HepG2 (cell line): Measurements from ENCODE around the gene AMER3. TPM values are rescaled to one million over a fixed set of nuclear protein-coding genes. Genes with fewer than 3 reads are reported as not detected.

ENCODE experiments used
- EZH2 ChIP-seq: conservative IDR thresholded peaks from 2 replicates; pipeline ENCODE4 v1.6.1; 2012; ENCODE audit warnings: mild to moderate bottlenecking, low read depth, low read length, moderate library complexity
- RELA ChIP-seq: sonication (generic); formaldehyde crosslinking; IDR thresholded peaks from 2 replicates; pipeline ENCODE4 v1.4.0; 2020; ENCODE audit warnings: missing genetic modification reagents
- SAFB2 ChIP-seq: sonication (generic); formaldehyde crosslinking; IDR thresholded peaks from 2 replicates; pipeline ENCODE4 v1.5.1; 2020; ENCODE audit warnings: missing genetic modification reagents, low read depth, mild to moderate bottlenecking, borderline replicate concordance
- SP2 ChIP-seq: sonication (generic); formaldehyde crosslinking; IDR thresholded peaks from 2 replicates; pipeline ENCODE4 v1.5.1; 2020; ENCODE audit warnings: mild to moderate bottlenecking, missing genetic modification reagents
- ZFP36 ChIP-seq: fragments of 150-350 bp; IDR thresholded peaks from 2 replicates; pipeline ENCODE4 v1.6.1; 2018; ENCODE audit warnings: borderline replicate concordance, low read length, low read depth; ENCODE audit not compliant: partially characterized antibody
- ZFP36L1 ChIP-seq: sonication (generic); formaldehyde crosslinking; IDR thresholded peaks from 2 replicates; pipeline ENCODE4 v1.8.0; 2022; ENCODE audit warnings: mild to moderate bottlenecking, missing genetic modification reagents, moderate library complexity
- ZNF530 ChIP-seq: sonication (generic); formaldehyde crosslinking; IDR thresholded peaks from 2 replicates; pipeline ENCODE4 v1.5.0; 2020; ENCODE audit warnings: low read depth, mild to moderate bottlenecking, missing genetic modification reagents
- ZNF879 ChIP-seq: sonication (generic); formaldehyde crosslinking; IDR thresholded peaks from 2 replicates; pipeline ENCODE4 v1.8.1; 2023; ENCODE audit warnings: missing genetic modification reagents
- ZSCAN21 ChIP-seq: sonication (generic); formaldehyde crosslinking; IDR thresholded peaks from 2 replicates; pipeline ENCODE4 v1.8.0; 2022; ENCODE audit warnings: mild to moderate bottlenecking, missing genetic modification reagents, moderate library complexity, borderline replicate concordance
- polyA plus RNA-seq, 8 experiments: library from polyadenylated mRNA; depleted of rRNA in 3 of 8; stranded (reverse) in 7 of 8; unstranded in 1 of 8; fragments of >200 nt; fragmentation: Illumina TruSeq in 4 of 8; extraction: Trizol in 4 of 8; gene quantifications; 2 replicates each; pipeline versions ENCODE4 v1.2.1 to v1.2.3, GENCODE V29; 2011 to 2016; ENCODE audit warnings: low read depth in 4 of 8, missing spikeins in 1 of 8, mixed read lengths in 1 of 8; ENCODE audit not compliant: insufficient read depth in 1 of 8
- total RNA-seq, 5 experiments: library from RNA; depleted of rRNA; stranded (reverse); fragments of >200 nt; fragmentation: Illumina TruSeq; extraction: Trizol; gene quantifications; 2 replicates each; pipeline ENCODE4 v1.2.3, GENCODE V29; 2016; ENCODE audit warnings: low read depth in 1 of 5
- TF ChIP-seq, protein P1 (sequence below): sonication (generic); formaldehyde crosslinking; IDR thresholded peaks from 2 replicates; pipeline ENCODE4 v1.4.0; 2020; ENCODE audit warnings: low read depth, missing genetic modification reagents
- TF ChIP-seq, protein P2 (sequence below): sonication (generic); formaldehyde crosslinking; IDR thresholded peaks from 2 replicates; pipeline ENCODE4 v1.5.0; 2020; ENCODE audit warnings: mild to moderate bottlenecking, missing genetic modification reagents
- TF ChIP-seq, protein P3 (sequence below): sonication (generic); formaldehyde crosslinking; IDR thresholded peaks from 2 replicates; pipeline ENCODE4 v1.4.0; 2020; ENCODE audit warnings: missing genetic modification reagents, borderline replicate concordance
- TF ChIP-seq, protein P4 (sequence below): sonication (generic); formaldehyde crosslinking; conservative IDR thresholded peaks from 2 replicates; pipeline ENCODE4 v1.4.0; 2020; ENCODE audit warnings: missing genetic modification reagents

AMER3 gene
- total and polyA plus RNA-seq, 2 of the 13 experiments (the other 11 are each of a cell fraction or from before 2014, with no cell fraction given), result not detected

DNA sequence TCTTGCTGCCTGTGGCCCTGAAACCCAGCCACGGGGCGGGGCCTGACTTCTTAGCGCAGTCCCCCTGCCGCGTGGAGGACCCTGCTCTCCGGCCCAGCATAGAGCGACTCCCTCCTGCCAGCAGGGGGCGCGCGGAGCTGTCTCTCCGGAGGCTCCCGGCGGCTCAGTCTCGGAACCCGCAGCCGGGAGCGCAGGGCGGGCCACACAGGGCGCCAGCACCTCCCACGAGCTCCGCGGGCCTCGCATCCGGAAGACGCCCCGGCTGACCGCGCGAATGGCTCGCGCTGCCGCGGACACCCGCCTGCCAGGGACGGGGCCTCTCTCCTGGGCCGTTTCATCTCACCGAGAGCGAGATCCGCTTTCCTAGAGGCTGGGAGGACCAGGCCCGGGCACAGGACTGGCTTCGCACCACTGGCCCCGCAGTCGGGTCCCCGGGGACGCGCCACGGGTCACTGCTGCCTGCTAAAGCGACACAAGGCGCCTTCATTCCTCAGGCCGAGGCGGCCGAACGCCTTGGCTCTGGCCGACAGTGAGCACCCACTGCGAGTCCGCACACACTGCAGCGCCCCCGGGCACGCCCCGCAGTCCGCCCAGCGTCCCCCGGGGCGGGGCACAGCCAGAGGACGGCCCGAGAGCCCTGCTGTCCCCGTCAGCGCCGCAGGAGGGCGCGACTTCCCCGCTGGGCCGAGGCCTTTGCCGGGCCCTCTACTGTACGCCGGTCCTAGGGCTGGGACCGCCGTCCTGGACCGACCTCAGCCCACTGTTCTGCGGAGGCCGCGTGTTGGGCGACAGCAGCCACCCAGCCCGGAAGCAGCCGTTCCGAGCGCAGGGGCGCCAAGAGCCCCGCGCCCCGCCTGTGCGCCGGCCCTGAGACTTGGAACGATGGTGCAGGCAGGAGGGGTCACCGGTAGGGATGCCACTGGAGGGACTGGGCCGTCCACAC lies 42.4 kb downstream of the AMER3 start (continued):
- TF ChIP-seq, protein P1, sequence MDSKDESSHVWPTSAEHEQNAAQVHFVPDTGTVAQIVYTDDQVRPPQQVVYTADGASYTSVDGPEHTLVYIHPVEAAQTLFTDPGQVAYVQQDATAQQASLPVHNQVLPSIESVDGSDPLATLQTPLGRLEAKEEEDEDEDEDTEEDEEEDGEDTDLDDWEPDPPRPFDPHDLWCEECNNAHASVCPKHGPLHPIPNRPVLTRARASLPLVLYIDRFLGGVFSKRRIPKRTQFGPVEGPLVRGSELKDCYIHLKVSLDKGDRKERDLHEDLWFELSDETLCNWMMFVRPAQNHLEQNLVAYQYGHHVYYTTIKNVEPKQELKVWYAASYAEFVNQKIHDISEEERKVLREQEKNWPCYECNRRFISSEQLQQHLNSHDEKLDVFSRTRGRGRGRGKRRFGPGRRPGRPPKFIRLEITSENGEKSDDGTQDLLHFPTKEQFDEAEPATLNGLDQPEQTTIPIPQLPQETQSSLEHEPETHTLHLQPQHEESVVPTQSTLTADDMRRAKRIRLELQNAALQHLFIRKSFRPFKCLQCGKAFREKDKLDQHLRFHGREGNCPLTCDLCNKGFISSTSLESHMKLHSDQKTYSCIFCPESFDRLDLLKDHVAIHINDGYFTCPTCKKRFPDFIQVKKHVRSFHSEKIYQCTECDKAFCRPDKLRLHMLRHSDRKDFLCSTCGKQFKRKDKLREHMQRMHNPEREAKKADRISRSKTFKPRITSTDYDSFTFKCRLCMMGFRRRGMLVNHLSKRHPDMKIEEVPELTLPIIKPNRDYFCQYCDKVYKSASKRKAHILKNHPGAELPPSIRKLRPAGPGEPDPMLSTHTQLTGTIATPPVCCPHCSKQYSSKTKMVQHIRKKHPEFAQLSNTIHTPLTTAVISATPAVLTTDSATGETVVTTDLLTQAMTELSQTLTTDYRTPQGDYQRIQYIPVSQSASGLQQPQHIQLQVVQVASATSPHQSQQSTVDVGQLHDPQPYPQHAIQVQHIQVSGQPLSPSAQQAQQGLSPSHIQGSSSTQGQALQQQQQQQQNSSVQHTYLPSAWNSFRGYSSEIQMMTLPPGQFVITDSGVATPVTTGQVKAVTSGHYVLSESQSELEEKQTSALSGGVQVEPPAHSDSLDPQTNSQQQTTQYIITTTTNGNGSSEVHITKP (CRISPR knock-in tag), result no peak
- TF ChIP-seq, protein P2, sequence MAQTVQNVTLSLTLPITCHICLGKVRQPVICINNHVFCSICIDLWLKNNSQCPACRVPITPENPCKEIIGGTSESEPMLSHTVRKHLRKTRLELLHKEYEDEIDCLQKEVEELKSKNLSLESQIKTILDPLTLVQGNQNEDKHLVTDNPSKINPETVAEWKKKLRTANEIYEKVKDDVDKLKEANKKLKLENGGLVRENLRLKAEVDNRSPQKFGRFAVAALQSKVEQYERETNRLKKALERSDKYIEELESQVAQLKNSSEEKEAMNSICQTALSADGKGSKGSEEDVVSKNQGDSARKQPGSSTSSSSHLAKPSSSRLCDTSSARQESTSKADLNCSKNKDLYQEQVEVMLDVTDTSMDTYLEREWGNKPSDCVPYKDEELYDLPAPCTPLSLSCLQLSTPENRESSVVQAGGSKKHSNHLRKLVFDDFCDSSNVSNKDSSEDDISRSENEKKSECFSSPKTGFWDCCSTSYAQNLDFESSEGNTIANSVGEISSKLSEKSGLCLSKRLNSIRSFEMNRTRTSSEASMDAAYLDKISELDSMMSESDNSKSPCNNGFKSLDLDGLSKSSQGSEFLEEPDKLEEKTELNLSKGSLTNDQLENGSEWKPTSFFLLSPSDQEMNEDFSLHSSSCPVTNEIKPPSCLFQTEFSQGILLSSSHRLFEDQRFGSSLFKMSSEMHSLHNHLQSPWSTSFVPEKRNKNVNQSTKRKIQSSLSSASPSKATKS (CRISPR knock-in tag), result no peak
- TF ChIP-seq SP2 (CRISPR knock-in tag) (peak; percentile 63), SAFB2 (CRISPR knock-in tag) (0 out of 2 replicates have a peak, but pooled peaks have one; percentile 76), ZFP36L1 (CRISPR knock-in tag) (no peak), EZH2 (no peak), ZFP36 (no peak), ZSCAN21 (CRISPR knock-in tag) (peak; percentile 75), ZNF530 (CRISPR knock-in tag) (no peak; the same call in 1 of the 2 replicates), RELA (CRISPR knock-in tag) (no peak; the same call in 1 of the 2 replicates), ZNF879 (CRISPR knock-in tag) (no peak)
- TF ChIP-seq, protein P3, sequence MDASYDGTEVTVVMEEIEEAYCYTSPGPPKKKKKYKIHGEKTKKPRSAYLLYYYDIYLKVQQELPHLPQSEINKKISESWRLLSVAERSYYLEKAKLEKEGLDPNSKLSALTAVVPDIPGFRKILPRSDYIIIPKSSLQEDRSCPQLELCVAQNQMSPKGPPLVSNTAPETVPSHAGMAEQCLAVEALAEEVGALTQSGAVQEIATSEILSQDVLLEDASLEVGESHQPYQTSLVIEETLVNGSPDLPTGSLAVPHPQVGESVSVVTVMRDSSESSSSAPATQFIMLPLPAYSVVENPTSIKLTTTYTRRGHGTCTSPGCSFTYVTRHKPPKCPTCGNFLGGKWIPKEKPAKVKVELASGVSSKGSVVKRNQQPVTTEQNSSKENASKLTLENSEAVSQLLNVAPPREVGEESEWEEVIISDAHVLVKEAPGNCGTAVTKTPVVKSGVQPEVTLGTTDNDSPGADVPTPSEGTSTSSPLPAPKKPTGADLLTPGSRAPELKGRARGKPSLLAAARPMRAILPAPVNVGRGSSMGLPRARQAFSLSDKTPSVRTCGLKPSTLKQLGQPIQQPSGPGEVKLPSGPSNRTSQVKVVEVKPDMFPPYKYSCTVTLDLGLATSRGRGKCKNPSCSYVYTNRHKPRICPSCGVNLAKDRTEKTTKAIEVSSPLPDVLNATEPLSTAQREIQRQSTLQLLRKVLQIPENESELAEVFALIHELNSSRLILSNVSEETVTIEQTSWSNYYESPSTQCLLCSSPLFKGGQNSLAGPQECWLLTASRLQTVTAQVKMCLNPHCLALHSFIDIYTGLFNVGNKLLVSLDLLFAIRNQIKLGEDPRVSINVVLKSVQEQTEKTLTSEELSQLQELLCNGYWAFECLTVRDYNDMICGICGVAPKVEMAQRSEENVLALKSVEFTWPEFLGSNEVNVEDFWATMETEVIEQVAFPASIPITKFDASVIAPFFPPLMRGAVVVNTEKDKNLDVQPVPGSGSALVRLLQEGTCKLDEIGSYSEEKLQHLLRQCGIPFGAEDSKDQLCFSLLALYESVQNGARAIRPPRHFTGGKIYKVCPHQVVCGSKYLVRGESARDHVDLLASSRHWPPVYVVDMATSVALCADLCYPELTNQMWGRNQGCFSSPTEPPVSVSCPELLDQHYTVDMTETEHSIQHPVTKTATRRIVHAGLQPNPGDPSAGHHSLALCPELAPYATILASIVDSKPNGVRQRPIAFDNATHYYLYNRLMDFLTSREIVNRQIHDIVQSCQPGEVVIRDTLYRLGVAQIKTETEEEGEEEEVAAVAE (CRISPR knock-in tag), result no peak
- TF ChIP-seq, protein P4, sequence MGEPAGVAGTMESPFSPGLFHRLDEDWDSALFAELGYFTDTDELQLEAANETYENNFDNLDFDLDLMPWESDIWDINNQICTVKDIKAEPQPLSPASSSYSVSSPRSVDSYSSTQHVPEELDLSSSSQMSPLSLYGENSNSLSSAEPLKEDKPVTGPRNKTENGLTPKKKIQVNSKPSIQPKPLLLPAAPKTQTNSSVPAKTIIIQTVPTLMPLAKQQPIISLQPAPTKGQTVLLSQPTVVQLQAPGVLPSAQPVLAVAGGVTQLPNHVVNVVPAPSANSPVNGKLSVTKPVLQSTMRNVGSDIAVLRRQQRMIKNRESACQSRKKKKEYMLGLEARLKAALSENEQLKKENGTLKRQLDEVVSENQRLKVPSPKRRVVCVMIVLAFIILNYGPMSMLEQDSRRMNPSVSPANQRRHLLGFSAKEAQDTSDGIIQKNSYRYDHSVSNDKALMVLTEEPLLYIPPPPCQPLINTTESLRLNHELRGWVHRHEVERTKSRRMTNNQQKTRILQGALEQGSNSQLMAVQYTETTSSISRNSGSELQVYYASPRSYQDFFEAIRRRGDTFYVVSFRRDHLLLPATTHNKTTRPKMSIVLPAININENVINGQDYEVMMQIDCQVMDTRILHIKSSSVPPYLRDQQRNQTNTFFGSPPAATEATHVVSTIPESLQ (CRISPR knock-in tag), result no peak
